Activated CD8-positive, alpha-beta memory T cell treated with anti-CD3 and anti-CD28 coated beads for 48 hours (primary cell): ENCODE measurements around the gene MAN2A1.
"Not testable (repeated sequence)": the region's sequence is repeated elsewhere in the genome, so short reads cannot be mapped to it uniquely, and the experiment has no call there.

Source experiments
- DNase-seq, 3 experiments: peaks; one replicate each; pipeline ENCODE4 v3.0.0-alpha.2; 2020; ENCODE audit warnings: low read depth in 2 of 3, low spot score in 2 of 3

The MAN2A1 gene

GRCh38 chr5:109819878-109820277 is 130.2 kb downstream of the MAN2A1 start:
- DNase-seq: no peak

GRCh38 chr5:109823597-109823996 is 133.9 kb downstream of the MAN2A1 start:
- no peak for DNase-seq

- DNase-seq: no peak
Observed at GRCh38 chr5:109825450-109825849, 135.7 kb downstream of the MAN2A1 start.

DNA sequence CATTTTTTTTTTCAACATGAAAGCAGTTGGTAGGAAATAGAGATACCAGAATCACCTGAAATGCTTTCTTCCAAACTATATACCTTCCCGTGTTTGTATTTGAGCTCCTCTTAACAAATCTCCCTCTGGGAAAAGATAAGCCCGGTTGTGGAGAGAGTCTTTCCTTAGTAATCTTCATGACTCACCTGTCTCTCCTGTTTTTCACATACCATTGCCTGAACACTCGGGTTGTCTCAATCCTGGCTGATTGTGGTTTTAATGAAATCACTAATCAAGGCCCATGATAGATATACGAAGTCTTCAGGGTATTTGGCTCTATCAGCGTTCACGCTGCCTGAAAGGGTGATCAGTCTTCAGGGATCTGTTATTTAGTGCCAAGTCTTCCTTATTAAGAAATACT is 136.7 kb downstream of the MAN2A1 start:
- DNase-seq: no peak

DNA sequence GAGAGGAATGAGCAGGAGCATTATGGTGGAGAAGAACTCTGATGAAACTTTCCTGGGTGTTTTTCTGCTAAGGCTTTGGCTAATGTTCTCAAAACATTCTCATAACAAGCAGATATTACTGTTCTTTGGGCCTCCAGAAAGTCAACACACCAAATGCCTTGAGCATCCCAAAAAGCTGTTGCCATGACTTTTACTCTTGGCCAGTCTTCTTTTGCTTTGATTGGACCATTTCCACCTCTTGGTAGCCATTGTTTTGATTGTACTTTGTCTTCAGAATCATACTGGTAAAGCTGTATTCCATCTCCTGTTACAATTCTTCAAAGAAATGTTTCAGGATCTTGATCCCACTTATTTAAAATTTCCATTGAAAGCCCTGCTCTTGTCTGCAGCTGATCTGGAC is 139.6 kb downstream of the MAN2A1 start:
- DNase-seq: no peak

DNA sequence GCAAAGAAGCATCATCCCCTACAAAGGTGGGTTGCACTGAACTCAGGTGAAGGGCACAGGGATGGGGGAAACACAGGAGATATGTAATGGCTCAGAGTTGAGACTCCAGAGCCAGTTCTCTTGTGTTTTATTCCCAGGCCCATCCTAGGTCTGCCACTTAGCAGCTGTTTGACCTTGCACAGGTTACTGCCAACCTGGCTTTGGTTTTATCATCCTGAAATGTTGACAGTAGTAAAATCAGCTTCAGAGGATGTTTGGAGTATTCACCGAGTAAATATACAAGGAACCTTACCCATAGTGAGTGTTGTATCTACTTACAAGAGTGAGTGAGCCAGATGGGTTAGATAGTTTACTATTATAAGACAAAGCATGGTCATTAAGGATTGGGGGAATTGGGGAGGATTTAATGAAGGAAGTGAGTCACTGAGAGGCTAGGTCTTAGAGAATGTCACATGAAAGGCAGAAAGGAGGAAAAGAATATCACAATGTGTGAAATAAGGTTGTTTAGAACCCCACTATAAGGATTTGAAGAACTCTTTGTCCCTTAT is 141.3 kb downstream of the MAN2A1 start:
- DNase-seq: no peak

- not testable (repeated sequence) for DNase-seq
Observed at GRCh38 chr5:109832207-109833188, 142.8 kb downstream of the MAN2A1 start.

GRCh38 chr5:109833946-109834345 is 144.2 kb downstream of the MAN2A1 start:
- DNase-seq: no peak

- no peak for DNase-seq
Observed at GRCh38 chr5:109836280-109836679, 146.6 kb downstream of the MAN2A1 start.

GRCh38 chr5:109837231-109837861 is 147.6 kb downstream of the MAN2A1 start:
- no peak for DNase-seq

- DNase-seq: no peak
Observed at GRCh38 chr5:109838157-109838556, 148.4 kb downstream of the MAN2A1 start.

DNA sequence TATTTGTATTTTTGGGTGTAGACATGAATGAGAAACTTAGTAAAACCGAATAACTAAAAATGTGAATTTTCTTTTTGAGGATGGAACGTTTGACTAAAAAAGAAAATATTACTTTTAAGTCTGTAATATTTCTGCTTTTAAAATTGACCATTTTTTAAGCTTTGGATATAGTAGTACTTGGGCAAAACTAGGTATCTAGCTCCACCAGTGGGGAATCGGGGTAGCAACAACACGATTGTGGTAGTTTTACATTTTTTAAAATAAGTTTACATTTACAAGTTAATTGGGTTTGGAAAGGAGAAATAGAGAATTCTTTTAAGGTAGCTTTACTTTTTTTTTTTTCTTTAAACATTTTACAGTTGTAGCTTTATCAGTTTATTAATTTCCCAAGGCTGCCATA is 154.4 kb downstream of the MAN2A1 start:
- DNase-seq: no peak

- no peak for DNase-seq
Observed at GRCh38 chr5:109844695-109845094, 155.0 kb downstream of the MAN2A1 start.

- DNase-seq: no peak
Observed at GRCh38 chr5:109848130-109848529, 158.4 kb downstream of the MAN2A1 start.

GRCh38 chr5:109849478-109850088 is 159.9 kb downstream of the MAN2A1 start:
- no peak for DNase-seq

GRCh38 chr5:109852371-109853155 is 162.8 kb downstream of the MAN2A1 start:
- DNase-seq: no peak

- DNase-seq: no peak
Observed at GRCh38 chr5:109853377-109853776, 163.7 kb downstream of the MAN2A1 start.

- no peak for DNase-seq
Observed at GRCh38 chr5:109855056-109855455, 165.3 kb downstream of the MAN2A1 start.

GRCh38 chr5:109857405-109858031 is 167.8 kb downstream of the MAN2A1 start:
- no peak for DNase-seq

- DNase-seq: no peak
Observed at GRCh38 chr5:109859537-109859936, 169.8 kb downstream of the MAN2A1 start.
